HG02970 (cell line): ENCODE measurements around the gene GIGYF1.

Source experiments
- ATAC-seq: cut with Tn5 transposase; IDR thresholded peaks from one replicate; pipeline ENCODE4 v1.9.1; 2021; ENCODE audit warnings: mild to moderate bottlenecking, moderate library complexity, moderate number of reproducible peaks; ENCODE audit not compliant: unreplicated experiment, low FRiP score

Gene GIGYF1

DNA sequence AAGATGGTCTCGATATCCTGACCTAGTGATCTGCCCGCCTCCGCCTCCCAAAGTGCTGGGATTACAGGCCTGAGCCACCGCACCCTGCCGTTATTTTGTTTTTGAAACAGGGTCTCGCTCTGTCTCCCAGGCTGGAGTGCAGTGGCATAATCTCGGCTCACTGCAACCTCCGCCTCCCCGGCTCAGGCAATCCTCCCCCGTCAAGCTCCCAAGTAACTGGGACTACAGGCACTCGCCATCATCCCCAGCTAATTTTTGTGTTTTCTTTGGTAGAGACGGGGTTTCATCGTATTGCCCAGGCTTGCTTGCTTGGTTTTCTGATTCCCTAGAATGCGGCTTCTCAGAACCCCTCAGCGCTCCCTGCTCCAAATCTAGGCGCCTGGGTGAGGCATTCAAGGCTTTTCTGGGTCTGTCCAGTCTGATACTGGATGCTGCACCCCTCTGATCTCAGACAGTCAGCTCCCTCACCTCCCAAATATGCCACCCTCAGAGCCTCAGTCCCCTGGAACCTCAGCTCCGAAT is 54.0 kb downstream of the GIGYF1 start:
- ATAC-seq, result no peak

DNA sequence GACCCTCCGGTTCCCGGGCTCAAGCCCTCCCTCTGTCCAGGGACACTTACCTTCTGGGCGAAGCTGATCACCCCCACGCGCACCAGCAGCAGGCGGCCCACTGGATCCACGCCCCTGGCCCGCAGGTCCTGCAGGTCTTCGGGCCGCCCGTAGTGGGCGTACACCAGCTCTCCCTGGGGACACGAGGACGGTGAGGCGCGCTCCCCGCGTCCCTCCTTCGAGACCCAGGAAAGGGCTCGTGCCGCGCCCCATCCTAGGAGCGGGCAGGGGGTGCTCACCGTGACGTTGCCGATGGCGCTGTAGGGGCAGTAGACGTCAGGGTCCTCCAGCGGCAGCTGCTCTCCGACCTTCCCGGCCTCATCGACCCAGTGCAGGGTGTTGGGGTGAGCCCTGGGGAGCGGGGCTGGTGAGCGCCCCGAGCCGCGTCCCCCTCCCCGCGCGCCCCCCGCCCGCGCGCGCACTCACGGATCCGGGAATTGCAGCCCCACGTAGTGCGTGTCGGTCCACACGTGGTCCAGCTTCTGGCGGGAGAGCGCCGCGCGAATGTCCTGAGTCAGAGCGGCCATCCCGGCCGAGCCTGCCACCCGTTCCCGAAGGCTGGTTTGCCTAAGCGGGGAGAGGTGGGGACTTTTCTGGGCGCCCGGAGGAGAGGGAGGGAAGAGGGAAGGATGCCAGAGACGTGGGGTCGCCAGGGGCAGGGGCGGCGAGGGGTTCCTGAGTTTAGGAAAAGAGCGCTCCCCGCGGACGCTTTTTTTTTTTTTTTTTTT is 60.9 kb downstream of the GIGYF1 start:
- ATAC-seq, result no peak

DNA sequence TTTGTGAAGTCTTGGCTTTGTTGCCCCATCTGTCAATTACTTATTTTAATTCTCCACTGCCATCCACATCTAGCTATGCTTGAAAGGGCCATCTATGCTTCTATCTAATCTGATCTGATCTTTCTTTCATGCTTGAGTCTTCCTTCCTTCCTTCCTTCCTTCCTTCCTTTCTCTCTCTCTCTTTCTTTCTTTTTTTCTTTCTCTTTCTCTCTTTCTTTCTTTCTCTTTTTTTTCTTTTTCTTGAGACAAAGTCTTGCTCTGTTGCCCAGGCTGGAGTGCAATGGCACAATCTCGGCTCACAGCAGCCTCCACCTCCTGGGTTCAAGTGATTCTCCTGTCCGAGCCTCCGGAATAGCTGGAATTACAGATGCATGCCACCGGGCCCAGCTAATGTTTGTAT is 64.0 kb downstream of the GIGYF1 start:
- no peak for ATAC-seq
